Measurements from ENCODE around the gene PHYHD1.

The PHYHD1 gene

GRCh38 chr9:128902351-128903078, 18.3 kb upstream of the PHYHD1 start:
- H3K4me3 ChIP-seq (ENCODE audit: low read depth, low read length), result no peak overlapping the region
- DNase-seq, result no peak
- no peaks in the 10 kb centered on the region for H3K9me3 ChIP-seq (ENCODE audit: severe bottlenecking)
- H3K27ac ChIP-seq, result no peak overlapping the region
- H3K27me3 ChIP-seq (ENCODE audit: insufficient read depth, low read depth, severe bottlenecking), result no peaks in the 10 kb centered on the region
- no peak for TF ChIP-seq CTCF (IDR thresholded peaks at IDR 0.05; ENCODE audit: low read depth, low read length)
- H3K36me3 ChIP-seq, result peaks cover 24% of the 10 kb centered on the region

GRCh38 chr9:128903079-128903461, 17.7 kb upstream of the PHYHD1 start:
- no peak for TF ChIP-seq CTCF (IDR thresholded peaks at IDR 0.05; ENCODE audit: low read depth, low read length)
- no peaks in the 10 kb centered on the region for H3K9me3 ChIP-seq (ENCODE audit: severe bottlenecking)
- H3K27me3 ChIP-seq (ENCODE audit: insufficient read depth, low read depth, severe bottlenecking), result no peaks in the 10 kb centered on the region
- no peak for DNase-seq
- H3K36me3 ChIP-seq, result peaks cover 27% of the 10 kb centered on the region
- H3K27ac ChIP-seq, result no peak overlapping the region
- H3K4me3 ChIP-seq (ENCODE audit: low read depth, low read length), result no peak overlapping the region

- DNase-seq, result no peak
- Histone ChIP-seq H3K27me3 (ENCODE audit: insufficient read depth, low read depth, severe bottlenecking) (no peaks in the 10 kb centered on the region), H3K27ac (no peak overlapping the region), H3K9me3 (ENCODE audit: severe bottlenecking) (no peaks in the 10 kb centered on the region), H3K4me3 (ENCODE audit: low read depth, low read length) (no peak overlapping the region), H3K36me3 (peaks cover 29% of the 10 kb centered on the region)
- TF ChIP-seq CTCF (IDR thresholded peaks at IDR 0.05; ENCODE audit: low read depth, low read length), result no peak
These were observed 16.7 kb upstream of the PHYHD1 start for GRCh38 chr9:128903871-128904620.

- no peak overlapping the region for H3K4me3 ChIP-seq (ENCODE audit: low read depth, low read length)
- H3K27ac ChIP-seq, result no peak overlapping the region
- H3K9me3 ChIP-seq (ENCODE audit: severe bottlenecking), result no peaks in the 10 kb centered on the region
- peaks cover 46% of the 10 kb centered on the region for H3K36me3 ChIP-seq
- no peak for DNase-seq
- no peak for TF ChIP-seq CTCF (IDR thresholded peaks at IDR 0.05; ENCODE audit: low read depth, low read length)
- H3K27me3 ChIP-seq (ENCODE audit: insufficient read depth, low read depth, severe bottlenecking), result no peaks in the 10 kb centered on the region
These were observed 14.8 kb upstream of the PHYHD1 start for GRCh38 chr9:128905964-128906363.

- no peak overlapping the region for H3K4me3 ChIP-seq (ENCODE audit: low read depth, low read length)
- no peaks in the 10 kb centered on the region for H3K9me3 ChIP-seq (ENCODE audit: severe bottlenecking)
- no peaks in the 10 kb centered on the region for H3K27me3 ChIP-seq (ENCODE audit: insufficient read depth, low read depth, severe bottlenecking)
- DNase-seq, result no peak
- H3K36me3 ChIP-seq, result peaks cover 53% of the 10 kb centered on the region
- TF ChIP-seq CTCF (IDR thresholded peaks at IDR 0.05; ENCODE audit: low read depth, low read length), result no peak
- H3K27ac ChIP-seq, result no peak overlapping the region
These were observed 14.0 kb upstream of the PHYHD1 start for GRCh38 chr9:128906741-128907140.
